HG02970 (cell line): ENCODE data around the gene STK39.

Experiments
- ATAC-seq: cut with Tn5 transposase; IDR thresholded peaks from one replicate; pipeline ENCODE4 v1.9.1; 2021; ENCODE audit warnings: mild to moderate bottlenecking, moderate library complexity, moderate number of reproducible peaks; ENCODE audit not compliant: unreplicated experiment, low FRiP score

STK39 gene

GRCh38 chr2:167943368-167943767, 304.0 kb downstream of the STK39 start:
- no peak for ATAC-seq

DNA sequence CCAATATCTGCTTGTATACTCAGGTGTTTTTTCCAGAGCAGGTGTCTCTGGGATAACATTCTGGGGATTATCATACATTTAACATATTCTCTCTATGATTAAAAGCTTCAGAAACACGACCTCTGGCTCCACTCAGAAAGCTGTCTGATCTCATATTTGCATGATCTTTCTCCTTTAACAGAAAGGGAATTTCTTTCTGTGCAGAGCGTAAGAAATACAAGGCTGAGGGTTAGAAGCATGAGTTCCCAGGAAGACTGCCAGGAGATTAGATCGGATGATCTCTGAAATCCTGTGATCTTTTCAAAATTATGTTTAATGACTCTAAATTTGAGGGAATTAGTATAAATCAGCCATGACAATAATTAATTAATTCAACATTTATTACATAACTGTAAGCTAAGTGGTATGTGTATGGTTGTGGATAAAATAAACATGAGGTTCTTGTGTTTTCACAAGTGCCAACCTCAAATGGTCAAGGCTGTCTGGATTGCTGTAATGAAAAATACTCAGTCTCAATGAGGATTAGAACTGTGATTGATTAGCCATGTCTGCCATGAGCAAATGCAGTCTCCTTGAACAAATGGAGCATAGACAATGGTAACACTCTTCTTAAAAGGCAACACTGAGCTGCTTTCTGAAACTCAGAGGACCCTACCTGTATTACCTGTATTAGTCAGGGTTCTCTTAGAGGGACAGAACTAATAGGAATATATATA, 304.9 kb downstream of the STK39 start:
- no peak for ATAC-seq

DNA sequence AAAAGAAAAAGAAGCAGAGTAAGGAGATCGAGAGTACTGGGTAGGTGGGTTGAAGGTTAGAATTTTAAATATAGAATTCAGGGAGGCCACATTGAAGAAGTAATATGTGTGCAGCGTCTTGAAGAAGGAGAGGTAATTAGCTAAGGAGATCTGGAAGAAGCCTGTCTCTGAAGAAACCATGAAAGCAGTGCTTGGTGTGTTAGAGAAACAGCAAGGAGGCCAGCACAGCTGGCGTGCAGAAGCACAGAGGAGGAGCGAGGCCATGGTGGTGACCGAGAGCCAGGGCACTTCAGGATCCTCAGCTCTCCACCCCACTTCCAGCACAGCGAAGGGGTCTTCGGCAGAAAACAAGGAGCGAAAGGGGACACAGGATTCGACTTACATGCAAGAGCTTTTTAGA, 305.8 kb downstream of the STK39 start:
- no peak for ATAC-seq

GRCh38 chr2:167940734-167941507, 306.5 kb downstream of the STK39 start:
- ATAC-seq, result no peak

- no peak for ATAC-seq
Measured at GRCh38 chr2:167940346-167940725, 307.1 kb downstream of the STK39 start.

DNA sequence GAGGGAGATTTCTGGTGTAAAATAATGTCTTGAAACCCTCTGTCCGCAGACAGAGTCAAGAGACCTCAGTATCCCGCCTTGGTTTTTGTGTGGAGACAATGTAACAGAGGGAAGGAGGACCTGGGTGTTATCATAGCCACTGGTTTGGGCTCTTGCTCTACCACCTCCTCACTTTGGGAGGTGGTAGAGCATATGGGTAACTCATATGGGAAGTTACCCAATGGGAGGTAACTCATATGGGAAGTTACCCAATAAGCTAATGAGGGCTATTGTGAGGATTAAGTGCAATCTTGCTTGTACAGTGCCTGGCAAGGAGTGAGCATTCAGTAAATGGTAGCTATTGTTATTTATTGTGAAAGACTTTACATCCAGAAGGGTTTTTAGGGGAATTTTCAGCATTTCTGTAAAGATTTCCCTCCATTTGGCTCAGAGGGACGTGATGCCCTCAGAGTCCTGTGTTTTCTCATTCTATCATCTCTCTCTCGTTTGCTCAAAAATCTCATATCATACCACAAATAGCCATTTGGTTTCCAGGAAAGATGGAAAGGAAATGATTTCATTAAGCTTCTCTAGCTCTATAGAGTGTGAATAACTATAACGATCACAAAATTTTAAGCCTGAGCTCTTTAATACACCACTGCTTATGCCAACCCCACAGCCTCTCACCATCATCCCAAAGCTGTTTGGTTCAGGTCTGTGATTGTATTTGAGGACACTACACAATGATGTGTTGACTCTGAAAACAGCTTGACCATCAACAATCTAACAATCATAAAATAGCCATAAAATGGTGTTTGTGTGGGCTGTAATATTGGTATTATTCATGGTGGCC, 307.7 kb downstream of the STK39 start:
- no peak for ATAC-seq

GRCh38 chr2:167937403-167937802, 310.0 kb downstream of the STK39 start:
- no peak for ATAC-seq

- no peak for ATAC-seq
Measured at GRCh38 chr2:167935803-167936110, 311.6 kb downstream of the STK39 start.

- ATAC-seq, result no peak
Measured at GRCh38 chr2:167933097-167933814, 314.1 kb downstream of the STK39 start.

DNA sequence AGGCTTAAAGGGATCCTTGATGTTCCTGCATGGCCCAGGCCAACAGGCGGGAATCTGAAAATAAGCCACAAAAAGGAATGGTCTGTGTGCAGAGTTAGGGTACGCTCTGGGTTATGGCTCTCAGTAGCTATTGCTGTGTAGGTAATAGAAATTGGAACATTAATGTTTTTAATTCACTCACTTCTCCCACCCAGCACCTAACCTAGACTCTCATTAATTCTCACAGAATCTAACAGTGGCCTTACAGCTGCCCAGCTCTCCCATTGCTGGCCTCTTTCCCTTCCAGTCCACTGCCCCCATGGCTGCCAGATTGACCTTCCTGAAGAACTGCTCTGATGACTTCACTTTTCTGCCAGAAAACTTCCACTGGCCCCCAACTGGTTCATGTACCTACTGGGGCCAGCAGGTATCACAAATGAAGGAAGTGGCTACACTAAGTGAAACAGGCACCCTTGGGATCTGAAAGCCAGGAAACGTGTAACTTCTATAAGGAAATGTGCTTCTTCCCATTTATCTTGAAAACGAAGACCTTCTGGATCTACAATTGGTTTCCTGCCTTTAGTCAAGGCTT, 315.2 kb downstream of the STK39 start:
- ATAC-seq, result no peak

- ATAC-seq, result no peak
Measured at GRCh38 chr2:167929484-167929883, 317.9 kb downstream of the STK39 start.

DNA sequence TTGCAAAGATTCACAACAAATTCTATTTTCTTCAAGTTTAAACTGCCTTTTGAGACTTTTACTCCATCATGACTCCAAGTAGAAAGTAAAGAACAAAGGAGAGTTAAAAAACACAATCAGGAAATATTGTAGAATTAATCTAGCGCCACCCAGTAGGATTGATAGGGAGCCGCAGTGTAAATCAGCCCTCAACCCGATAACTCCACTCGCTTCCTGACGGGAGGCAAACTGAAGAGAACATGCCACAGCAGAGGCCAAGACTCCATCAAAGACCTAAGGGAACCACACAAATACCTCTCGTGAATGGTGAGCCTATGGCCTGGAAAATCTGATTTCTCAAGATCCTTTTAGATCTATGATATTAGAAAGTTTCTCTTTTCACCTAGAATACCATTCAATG, 319.0 kb downstream of the STK39 start:
- ATAC-seq, result no peak

DNA sequence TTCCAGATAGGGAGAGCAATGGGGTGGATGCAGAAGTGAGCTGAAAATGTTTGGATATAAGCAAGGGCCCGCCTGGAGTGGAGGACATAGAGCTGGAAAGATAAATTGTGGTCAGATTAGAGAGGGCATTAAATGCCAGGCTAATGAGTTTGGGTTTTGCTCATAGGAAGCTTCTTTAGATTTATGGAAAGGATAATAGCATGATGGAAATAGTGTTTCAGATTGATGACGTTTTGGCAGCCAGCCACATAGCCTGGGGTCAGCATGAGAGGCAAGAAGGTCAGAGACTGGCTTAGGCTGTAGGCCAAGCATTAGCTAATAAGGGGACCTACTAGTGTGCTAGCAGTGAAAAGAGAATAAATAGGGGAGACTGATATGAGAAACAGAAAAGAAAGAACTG, 321.6 kb downstream of the STK39 start:
- ATAC-seq, result no peak

GRCh38 chr2:167924556-167924955, 322.8 kb downstream of the STK39 start:
- ATAC-seq, result no peak

- ATAC-seq, result no peak
Measured at GRCh38 chr2:167916756-167917155, 330.6 kb downstream of the STK39 start.

DNA sequence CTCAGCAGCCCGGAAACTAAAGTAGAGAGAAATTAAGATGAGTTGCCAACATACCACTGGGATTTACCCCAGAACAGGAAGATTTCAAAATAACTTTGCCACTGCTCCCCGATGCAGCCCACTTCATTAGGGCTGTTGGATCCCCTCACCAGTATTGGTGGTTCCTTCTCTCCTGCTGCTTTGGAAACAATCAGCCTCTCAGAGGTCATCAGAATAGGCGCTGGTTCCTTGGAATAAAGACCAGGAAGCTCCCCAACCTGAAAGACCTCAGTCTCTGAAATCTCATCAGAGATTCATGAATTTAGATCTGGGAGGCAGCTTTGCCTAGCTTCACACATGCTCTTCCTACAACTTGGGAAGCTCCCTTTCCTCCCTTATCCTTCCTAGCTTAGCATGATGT, 332.4 kb downstream of the STK39 start:
- ATAC-seq, result no peak

- ATAC-seq, result no peak
Measured at GRCh38 chr2:167908786-167909185, 338.6 kb downstream of the STK39 start.

- no peak for ATAC-seq
Measured at GRCh38 chr2:167905668-167906067, 341.7 kb downstream of the STK39 start.
